T-helper 1 cell (primary cell): ENCODE data around the gene SRSF3.
A peak's percentile ranks its signal among the peaks of the same experiment; 100 is the strongest.

ENCODE experiments used
- DNase-seq, 5 donors: peaks; one replicate each; pipeline ENCODE4 v3.0.0-alpha.2; 2012 to 2020

SRSF3 gene

GRCh38 chr6:36624461-36625157 lies 30.4 kb downstream of the SRSF3 start:
- DNase-seq, result no peak

DNA sequence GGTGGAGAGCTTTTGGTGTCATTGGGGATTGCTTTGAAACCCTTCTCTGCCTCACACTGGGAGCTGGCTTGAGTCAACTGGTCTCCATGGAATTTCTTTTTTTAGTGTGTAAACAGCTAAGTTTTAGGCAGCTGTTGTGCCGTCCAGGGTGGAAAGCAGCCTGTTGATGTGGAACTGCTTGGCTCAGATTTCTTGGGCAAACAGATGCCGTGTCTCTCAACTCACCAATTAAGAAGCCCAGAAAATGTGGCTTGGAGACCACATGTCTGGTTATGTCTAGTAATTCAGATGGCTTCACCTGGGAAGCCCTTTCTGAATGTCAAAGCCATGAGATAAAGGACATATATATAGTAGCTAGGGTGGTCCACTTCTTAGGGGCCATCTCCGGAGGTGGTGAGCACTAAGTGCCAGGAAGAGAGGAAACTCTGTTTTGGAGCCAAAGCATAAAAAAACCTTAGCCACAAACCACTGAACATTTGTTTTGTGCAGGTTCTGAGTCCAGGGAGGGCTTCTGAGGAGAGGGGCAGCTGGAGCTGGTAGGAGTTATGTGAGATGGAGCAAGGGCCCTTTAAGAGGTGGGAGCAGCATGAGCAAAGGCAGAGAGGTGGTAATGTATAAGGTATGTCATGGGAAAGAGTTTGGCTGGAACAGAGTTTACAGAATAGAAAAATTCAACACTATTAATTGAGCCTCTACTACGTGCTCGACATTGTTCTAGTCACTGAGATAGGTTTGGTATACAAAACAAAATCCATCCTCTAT lies 31.2 kb downstream of the SRSF3 start:
- DNase-seq, result no peak

- DNase-seq, result no peak
These were observed 32.5 kb downstream of the SRSF3 start for GRCh38 chr6:36626636-36627035.

- no peak for DNase-seq
These were observed 33.0 kb downstream of the SRSF3 start for GRCh38 chr6:36627141-36627540.

DNA sequence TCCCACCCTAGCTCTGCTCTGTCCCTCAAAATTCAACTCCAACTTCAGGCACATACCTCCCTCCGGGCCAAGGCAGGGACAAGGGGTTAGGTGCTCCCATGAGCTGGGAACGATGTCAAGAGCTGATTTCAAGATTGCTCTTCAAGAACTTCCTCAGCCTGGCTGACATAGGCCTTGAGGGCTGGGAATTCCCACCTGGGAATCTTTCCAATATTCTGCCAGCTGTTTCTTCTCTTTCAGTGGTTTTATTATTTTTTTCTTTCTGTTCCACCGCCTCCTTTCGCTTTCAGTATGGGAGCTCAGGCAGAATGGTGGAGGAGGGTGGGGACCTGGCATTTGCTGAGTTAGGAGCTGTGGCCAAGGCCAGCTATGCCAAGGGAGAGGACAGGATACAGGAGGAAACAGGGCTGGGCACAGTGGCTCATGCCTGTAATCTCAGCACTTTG lies 33.7 kb downstream of the SRSF3 start:
- DNase-seq, result no peak

DNA sequence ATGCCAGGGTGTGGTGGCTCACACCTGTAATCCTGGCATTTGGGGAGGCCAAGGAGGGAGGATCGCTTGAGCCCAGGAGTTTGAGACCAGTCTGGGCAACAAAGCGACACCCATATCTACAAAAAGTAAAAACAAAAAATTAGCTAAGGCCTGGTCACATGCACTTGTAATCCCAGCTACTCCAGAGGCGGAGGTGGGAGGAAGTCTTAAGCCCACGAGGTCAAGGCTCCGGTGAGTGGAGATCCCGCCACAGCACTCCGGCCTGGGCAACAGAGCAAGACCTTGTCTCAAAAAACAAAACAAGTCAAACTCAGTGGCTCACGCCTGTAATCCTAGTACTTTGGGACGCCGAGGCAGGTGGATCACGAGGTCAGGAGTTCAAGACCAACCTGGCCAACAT lies 35.6 kb downstream of the SRSF3 start:
- DNase-seq, result no peak

- DNase-seq, result no peak
These were observed 37.3 kb downstream of the SRSF3 start for GRCh38 chr6:36631326-36632011.

DNA sequence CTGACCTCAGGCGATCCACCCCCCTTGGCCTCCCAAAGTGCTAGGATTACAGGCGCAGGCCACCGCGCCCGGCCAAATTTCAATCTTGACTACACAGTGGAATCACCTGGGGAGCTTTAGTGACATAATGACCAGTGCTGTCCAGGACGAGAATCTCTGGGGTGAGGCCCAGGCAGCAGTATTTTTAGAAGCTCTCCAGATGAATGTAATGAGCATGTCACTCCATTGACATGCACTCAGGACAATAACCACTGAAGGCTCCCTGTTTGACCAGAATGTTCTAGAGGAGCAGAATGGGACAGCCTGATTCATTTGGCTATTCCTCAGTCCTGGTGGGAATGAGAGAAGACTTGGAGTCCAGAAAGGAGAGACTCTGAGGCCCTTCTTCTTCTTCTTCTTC lies 39.2 kb downstream of the SRSF3 start:
- DNase-seq, result no peak

DNA sequence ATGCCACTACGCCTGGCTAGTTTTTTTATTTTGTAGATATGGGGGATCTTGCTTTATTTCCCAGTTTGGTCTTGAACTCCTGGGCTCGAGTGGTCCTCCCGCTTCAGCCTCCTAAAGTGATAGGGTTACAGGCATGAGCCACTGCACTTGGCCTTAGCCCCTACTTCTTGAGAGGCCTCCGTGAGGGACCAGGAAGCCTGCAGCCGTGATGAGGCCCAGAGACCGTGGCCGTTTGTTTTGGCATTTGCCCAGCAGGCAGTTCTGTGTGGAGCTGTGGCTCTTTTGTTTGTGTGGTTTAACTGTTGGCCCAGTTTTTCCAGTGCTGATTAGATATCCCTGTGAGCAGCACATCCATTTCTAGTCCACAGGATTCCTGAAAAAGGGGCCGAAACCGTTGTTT lies 39.8 kb downstream of the SRSF3 start:
- DNase-seq, result no peak

GRCh38 chr6:36634317-36635108 lies 40.4 kb downstream of the SRSF3 start:
- no peak for DNase-seq

- DNase-seq, result no peak
These were observed 42.1 kb downstream of the SRSF3 start for GRCh38 chr6:36636283-36636682.

- DNase-seq, result no peak
These were observed 42.7 kb downstream of the SRSF3 start for GRCh38 chr6:36636687-36637418.

GRCh38 chr6:36638579-36638978 lies 44.4 kb downstream of the SRSF3 start:
- no peak for DNase-seq

DNA sequence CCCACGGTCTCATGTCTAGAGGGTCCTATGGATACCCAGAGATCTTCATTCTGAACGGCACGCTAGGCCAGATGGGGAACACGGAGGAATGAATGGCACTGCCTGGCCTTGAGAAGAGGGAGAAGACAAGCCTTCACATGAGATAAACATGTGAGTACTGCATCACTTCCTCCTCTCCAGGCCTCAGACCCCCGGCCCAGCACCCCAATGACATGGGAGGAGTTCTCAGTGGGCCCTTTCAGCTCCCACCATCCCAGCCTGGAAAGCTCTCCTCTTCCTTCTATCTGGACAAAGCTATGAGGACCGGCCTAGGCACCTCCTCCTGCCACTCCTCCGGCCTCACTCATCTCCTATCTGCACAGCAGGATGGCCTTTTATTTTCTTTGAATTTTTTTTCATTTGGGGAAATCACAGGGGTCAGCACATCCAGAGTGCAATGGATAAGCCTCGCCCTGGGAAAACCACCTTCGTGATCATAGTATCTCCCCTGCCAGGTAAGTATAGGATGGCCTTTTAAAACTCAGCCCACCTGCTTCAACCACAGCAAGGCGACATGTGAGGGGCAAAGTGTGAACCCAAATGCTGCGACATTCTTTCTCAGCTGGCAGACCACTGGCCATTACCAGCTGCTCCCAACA lies 45.1 kb downstream of the SRSF3 start:
- peak in 1 of 5 donors; percentile 9 for DNase-seq

DNA sequence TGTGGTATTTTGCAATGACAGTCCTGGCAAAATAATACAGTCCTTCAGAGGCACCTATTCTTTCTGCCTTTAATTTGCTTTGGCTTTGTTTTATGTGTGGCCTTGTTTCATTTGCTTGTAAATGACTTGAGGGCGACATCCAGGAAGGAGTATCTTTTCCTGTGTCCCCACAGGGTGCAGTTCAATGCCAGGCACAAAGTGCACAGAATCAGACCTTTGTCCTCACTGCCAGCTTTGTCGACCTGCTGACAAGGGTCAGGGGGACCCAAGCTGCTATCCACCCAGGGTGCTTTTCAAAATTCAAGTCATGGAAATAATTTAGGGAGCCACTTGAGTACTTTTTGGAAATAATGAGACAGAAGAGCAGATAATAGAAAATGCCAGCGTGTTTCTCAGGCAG lies 47.4 kb downstream of the SRSF3 start:
- no peak for DNase-seq

- DNase-seq, result no peak
These were observed 49.0 kb downstream of the SRSF3 start for GRCh38 chr6:36642913-36643817.

DNA sequence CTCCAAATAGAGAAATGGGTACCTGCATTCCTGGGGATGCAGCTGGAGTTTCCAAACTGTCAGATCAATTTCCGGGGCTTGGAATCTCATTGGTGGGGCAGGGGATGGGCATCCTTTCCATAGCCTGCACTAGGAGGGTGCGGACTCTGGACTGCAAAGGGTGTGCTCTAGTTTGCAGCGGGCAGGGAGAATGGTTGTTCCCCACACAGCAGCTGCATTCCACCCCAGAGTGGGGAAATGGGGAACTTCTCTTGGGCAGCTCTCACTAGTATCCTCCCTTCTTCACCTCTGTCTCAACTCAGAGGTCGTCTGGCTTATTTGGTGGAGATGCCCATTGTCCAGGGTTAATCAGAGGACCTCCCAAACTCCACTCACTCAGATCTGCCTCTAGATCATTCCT lies 49.8 kb downstream of the SRSF3 start:
- DNase-seq, result no peak

DNA sequence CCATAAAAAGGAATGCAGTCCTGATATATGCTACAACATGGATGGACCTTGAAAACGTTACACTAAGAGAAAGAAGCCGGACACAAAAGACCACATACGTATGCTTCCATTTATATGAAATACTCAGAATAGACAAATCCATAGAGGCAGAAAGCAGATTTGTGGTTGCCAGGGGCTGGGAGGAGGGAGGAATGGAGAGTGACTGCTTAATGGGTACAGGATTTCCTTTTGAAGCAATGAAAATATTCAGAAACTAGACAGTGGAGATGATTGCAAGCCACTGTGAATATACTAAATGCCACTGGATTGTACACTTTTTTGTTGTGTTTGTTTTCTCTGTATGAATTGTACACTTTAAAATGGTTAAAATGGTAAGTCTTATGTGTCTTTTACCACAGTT lies 54.9 kb downstream of the SRSF3 start:
- DNase-seq, result no peak

- DNase-seq, result no peak
These were observed 55.7 kb downstream of the SRSF3 start for GRCh38 chr6:36649701-36650484.
